HG03280 (cell line): ENCODE measurements around the gene PPP1R17.

Source experiments
- ATAC-seq: cut with Tn5 transposase; IDR thresholded peaks from one replicate; pipeline ENCODE4 v1.9.1; 2021; ENCODE audit warnings: mild to moderate bottlenecking, moderate library complexity; ENCODE audit not compliant: unreplicated experiment

Gene PPP1R17

DNA sequence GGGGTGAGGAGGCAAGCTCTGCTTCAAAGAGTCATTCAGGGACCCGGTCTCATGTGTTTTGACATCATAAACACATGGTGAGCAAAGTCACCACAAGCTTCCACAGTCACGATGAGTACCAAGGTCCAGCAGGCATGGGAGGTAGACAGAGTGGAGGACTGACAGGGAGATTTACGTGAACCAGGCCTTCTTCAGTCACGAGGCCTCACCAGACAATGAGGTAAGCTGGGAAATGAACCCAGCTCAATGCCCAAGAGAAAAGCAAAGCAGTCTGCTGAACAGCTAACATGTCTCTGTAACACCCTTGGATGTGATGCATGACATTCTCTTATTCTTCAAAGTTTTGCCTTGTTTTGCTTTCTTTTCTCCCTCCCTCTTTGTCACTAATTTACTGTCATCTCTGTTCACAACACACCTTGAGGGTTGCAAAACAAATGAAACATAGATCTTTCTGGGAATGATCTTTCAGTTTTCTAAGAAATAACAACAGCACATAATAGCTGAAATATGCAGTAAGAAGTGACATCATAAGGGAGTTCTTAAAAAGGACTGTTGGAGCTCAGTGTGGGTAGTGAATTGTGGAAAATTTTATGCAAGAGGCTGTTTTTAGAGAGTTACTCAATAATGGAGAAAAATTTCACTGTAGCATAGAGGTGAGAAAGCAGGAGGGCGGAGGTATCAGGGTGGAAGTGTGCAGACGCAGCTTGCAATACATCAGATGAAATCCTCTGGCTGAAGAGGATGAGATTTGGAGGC is 9.0 kb downstream of the PPP1R17 start:
- no peak for ATAC-seq

DNA sequence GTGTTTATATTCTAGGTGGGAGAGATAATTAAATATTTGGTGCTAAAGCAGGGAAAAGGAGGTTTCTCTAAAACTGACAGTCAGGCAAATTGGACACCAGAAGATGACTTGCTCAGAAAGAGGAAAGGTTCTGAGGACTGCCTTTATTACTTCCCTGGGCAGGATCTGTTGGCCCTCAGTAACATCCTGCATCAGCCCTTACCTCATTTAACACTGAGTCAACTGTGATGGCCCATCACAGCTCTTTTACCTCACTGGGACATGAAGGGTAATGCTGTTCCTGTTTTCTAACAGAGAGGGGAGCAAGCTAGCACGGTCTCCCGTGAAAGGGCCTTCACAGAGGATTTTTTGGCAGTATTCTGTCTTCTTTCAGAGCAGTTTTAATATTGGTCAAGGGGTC is 12.0 kb downstream of the PPP1R17 start:
- no peak for ATAC-seq

DNA sequence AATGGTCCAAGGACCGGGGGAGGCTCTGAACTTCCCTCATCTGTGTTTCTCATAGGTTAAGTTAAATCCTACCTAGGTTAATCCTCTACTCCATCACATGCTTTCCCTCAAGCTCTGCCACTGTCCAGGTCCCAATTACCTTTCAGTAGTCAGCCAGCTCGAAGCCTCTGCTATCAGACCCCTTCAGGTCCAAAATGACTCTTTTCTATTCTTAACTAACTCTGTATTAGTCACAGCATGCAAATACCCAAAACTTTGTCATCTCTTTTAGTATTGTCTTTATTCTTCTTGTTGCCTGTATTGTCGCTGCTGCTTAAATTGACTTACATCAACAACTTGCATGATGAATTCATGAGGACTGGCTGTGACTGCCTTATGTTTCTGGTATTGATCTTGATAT is 15.3 kb downstream of the PPP1R17 start:
- no peak for ATAC-seq

DNA sequence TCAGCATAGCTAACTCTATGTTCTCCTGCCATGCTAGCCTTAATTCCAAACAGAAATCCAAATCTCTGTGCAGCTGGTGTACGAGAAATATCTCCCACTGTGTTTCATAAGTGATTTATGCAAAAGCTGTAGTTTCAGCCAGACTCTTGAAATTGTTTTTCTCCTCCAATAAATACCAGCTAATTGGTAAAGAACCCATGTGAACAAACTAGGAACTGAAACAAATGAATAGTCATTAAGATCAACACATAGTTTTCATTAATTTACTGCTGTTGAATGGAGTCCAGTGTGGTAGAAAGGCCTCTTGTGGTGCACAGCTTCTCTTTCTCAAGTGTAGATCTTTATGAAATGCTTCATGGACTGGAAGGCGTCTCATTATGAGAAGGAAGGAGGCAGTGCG is 18.4 kb downstream of the PPP1R17 start:
- no peak for ATAC-seq

DNA sequence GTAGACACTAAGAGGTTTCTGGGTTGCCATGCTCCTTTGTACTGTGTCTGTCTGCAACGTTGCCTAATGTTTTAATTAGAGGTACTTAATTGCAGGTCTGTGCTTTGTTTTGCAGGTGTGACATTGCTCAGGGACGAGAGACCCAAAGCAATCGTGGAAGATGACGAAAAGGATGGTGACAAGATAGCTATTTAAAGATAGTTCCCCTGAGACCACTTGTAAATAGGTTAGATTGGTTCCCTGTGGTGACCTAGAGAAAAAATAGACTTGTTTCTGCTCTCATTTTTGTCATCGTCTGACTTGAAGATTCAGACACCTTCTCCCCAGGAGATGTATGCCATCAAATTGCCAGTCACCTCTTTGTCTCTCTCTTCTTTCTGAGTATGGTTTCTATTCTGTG is 20.1 kb downstream of the PPP1R17 start:
- ATAC-seq: no peak

- no peak for ATAC-seq
Observed at GRCh38 chr7:31710171-31710570, 23.2 kb downstream of the PPP1R17 start.

- no peak for ATAC-seq
Observed at GRCh38 chr7:31716355-31716754, 29.3 kb downstream of the PPP1R17 start.

DNA sequence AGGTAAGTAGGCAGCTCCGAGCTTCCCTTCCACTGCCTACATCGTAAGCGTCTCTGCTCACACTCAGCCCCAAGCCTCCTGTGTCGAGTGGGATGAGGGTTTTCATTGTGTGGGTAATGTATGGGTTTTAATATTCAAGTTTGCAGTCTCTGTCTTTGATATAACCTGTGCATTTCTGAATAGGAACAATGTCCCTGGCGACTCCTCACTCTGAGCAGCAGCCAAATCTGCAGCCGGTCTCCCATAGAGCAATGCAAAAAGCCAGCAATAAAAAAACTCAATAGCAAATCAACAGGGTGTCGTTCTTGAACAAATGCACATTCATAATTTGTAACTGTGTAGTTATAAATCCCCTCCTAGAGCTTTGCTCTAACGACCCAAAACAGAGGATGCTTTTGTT is 33.4 kb downstream of the PPP1R17 start:
- ATAC-seq: no peak

- no peak for ATAC-seq
Observed at GRCh38 chr7:31724696-31725095, 37.7 kb downstream of the PPP1R17 start.

GRCh38 chr7:31729195-31729804 is 42.3 kb downstream of the PPP1R17 start:
- no peak for ATAC-seq

- ATAC-seq: no peak
Observed at GRCh38 chr7:31734456-31734855, 47.4 kb downstream of the PPP1R17 start.

DNA sequence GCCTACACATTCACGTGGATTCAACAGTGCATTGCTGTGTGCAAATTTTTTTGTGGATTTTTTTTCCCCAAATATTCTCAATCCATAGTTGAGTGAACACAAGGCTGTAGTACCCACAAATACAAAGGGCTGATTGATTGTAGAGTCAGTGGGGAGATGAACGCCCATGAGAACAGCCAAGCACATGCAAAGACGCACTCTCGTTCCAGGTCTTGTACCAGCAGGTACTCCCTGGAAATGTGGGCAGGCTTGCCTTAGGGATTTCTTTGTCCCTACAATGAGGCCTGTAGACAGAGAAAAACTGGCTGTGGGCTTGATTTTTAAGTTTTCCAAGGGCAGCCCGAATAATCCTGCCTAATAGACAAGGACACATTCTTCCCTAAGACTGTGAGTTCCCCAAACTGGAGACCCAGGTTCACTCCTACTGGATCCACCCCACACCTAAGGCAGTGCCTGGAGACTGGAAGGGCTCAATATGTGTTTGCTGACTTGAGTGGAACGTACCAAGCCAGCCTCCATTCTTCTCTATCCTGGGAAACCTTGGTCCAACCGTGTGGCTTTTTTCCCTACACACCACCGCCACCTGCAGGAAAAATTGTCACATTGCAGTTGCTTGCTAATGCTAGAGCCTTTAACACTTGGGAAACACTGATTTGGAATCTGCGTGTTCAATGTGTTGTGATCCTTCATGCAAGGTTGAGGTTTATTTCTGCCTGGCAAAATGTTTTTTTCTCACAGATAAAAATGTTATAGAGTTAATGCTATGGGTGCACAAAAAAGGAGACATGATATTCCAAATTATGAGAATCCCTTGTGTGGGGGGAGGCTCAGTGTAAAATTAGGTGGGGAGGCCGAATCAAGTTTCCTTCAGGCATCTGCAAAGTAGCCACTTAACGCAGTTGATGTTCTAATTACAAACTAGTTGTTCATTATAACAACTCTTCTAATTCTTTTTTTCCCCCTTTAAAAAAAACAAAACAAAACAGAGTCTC is 49.3 kb downstream of the PPP1R17 start:
- no peak for ATAC-seq

GRCh38 chr7:31741852-31742251 is 54.8 kb downstream of the PPP1R17 start:
- ATAC-seq: no peak

GRCh38 chr7:31744294-31744874 is 57.4 kb downstream of the PPP1R17 start:
- peak; percentile 64 for ATAC-seq

GRCh38 chr7:31747553-31747952 is 60.5 kb downstream of the PPP1R17 start:
- no peak for ATAC-seq

GRCh38 chr7:31748084-31748483 is 61.1 kb downstream of the PPP1R17 start:
- ATAC-seq: no peak

DNA sequence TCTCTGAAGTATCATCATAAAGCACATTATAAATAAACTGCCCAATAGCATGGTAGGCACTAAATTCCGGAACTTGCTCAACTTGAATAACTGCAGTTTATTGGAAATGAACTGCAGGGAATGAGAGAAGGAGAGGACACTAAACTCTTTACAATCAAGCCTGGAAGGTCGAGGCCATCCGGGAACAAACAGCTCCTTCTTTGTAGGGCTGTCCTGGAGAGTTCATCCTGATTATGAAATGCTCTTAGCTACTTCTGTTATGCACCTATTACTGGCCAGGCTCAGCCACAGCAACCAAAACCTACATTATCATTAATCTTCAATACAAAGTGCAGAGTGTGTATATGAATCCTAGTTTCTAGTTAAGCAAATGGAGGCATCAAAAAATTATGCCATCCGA is 64.7 kb downstream of the PPP1R17 start:
- ATAC-seq: no peak
